SK-MEL-5 (cell line): ENCODE results near the gene IGF2BP2. TPM values are rescaled to one million over a fixed set of nuclear protein-coding genes. Genes with fewer than 3 reads are reported as not detected.
"Not testable (repeated sequence)": the region's sequence is repeated elsewhere in the genome, so short reads cannot be mapped to it uniquely, and the experiment has no call there.

Source experiments
- DNase-seq: peaks from one replicate; pipeline ENCODE4 v3.0.0-alpha.2; 2016; ENCODE audit warnings: low read depth, low spot score
- in situ Hi-C: cut with HindIII; loops from 2 replicates; pipeline ENCODE4 v1.10.0; 2016; ENCODE audit warnings: low sequenced_read_pairs, high pct_unique_total_duplicates, low pct_unique_long_range_greater_than_20kb
- total RNA-seq: library from RNA; depleted of rRNA; stranded (reverse); fragments of >200 nt; shearing (Covaris generic); gene quantifications from 2 replicates; pipeline ENCODE4 v1.2.3, GENCODE V29; 2014

Gene IGF2BP2
- total RNA-seq, 1 experiment from 2014 or later, result 59.5 TPM

DNA sequence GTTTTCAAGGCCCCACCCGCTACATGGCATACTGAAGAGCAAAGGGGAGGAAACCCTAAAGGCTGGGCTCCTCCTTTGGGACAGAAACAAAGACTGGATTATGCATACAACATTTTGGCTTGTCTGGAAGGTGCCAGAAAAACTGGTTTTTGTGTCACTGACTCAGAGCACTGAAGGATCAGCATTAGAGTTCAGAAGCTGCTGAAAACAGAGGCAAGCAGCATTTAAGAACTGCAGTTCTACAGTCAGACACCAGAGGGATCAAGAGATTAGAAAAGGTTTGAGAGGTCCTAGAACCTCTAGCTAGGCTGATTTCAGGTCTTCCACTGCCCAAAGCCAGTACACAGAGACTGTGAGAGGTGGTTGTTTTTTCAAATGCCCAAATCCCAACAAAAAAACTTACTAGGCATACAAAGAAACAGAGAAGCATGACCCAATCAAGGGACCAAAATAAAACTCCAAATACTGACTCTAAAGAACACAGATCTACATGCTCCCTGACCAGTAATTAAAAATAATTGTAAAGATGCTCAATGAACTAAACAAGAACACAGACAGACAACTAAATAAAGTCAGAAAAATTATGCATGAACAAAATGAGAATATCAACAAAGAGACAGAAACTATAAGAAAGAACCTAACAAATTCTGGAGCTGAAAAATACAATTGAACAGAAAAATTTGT, 147.6 kb downstream of the IGF2BP2 start:
- peak; percentile 92 for DNase-seq
- in situ Hi-C loops, result no loop called here

DNA sequence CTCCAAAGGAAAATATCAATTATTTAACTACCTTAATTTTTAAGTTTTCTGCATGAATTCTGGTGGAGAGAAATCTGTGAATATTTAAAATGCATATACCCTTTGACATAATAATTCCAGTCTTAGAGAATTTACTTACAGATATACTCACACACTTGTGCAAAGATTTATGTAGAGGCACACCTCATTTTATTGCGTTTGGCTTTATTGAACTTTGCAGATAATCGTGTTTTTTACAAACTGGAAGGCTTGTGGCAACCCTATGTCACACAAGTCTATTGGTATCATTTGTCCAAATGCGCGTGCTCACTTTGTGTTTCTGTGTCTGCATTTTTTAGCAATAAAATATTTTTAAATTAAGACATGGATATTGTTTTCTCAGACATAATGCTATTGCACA, 157.3 kb downstream of the IGF2BP2 start:
- DNase-seq, result no peak
- in situ Hi-C loops, result no loop called here

DNA sequence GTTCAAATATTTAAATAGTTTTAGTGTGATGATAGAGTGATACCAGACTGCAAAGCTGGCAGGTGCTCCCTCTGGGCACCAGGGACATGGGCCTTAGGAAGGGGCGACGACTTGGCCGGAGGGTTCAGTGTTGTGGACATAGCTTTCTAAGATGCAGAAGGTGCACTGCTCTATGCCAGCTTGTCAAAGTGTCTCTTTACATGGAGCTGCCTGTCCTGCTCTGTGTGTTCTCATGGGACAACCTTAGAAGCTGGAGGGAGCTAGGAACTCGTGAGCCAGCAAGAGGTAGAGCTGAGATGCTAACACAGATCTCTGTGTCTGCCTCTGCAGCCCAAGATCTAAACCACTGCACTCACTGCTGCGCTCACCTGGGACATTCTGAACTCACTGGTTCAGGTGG, 160.9 kb downstream of the IGF2BP2 start:
- DNase-seq, result no peak
- in situ Hi-C loops, result no loop called here

DNA sequence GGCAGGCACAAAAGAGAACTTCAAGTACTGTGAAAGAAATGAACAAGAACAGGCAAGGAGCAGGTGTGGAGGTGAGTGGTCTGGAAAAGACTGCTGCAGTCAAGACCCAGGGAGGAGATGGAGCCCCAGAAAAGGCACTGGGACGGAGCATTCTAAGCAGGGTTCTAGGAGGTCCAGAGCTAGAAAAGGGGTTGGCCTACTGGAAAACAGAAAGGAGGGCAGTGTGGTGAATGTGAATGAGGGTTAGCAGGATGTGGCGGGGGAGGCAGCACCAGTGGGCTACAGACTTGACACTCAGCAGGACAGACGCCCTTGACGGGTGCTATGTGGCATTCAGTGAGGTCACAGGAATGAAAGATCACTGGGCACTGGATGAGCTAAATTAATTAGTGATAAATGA, 163.1 kb downstream of the IGF2BP2 start:
- no peak for DNase-seq
- in situ Hi-C loops, result no loop called here

DNA sequence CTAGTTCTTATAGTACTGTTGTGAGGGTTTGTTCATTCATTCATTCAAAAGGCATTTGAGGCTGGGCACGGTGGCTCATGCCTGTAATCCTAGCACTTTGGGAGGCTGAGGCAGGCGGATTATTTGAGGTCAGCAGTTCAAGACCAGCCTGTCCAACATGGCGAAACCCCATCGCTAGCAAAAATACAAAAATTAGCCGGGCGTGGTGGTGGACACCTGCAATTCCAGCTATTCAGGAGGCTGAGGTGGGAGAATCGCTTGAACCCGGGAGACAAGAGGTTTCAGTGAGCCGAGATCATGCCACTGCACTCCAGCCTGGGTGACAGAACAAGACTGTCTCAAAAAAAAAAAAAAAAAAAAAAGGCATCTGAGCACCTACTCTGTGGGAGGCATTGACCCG, 163.5 kb downstream of the IGF2BP2 start:
- DNase-seq, in situ Hi-C loops: not testable (repeated sequence)

DNA sequence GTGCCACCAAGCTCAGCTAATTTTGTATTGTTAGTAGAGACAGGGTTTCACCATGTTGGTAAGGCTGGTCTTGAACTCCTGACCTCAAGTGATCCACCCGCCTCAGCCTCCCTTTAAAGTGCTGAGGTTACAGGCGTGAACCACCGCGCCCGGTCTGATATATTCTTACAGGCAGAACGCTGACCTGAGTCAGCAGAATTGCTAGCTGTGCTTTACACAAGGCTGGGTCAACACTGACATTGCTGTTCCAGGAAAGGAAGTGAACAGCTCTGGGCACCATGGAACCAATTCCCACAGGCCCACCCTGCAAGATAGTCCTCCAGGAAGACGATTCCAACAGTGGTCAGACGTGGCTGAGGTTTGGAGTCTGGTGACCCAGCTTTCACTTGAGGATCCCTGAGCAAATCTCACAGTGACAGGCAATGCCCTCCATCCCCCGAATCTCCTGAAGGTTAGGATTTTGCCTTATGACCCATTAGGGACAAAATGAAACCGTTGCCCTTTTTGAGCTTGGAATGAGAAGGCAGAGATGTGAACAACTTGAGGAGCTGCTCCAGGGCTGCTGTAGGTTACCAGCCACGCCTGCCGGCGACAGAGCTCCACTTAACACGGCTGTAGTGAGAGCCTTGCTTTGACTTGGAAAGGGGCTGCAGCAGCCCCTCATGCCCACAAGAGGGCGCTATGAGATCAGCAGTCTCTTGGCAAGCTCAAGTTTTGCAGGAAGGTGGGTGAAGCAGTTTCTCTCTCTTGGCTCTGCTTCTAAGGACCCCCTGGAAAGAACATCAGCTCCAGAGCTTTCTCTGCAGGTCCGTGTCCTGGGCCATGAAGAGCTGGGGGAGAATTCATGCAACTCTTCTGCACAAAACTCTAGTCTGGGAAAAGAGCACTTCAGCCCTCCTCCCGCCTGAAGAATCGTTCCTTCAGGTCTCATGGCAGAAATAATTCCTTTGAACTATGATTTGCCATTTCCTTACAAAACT, 164.6 kb downstream of the IGF2BP2 start:
- DNase-seq, result peak; percentile 93
- in situ Hi-C loops, result no loop called here

DNA sequence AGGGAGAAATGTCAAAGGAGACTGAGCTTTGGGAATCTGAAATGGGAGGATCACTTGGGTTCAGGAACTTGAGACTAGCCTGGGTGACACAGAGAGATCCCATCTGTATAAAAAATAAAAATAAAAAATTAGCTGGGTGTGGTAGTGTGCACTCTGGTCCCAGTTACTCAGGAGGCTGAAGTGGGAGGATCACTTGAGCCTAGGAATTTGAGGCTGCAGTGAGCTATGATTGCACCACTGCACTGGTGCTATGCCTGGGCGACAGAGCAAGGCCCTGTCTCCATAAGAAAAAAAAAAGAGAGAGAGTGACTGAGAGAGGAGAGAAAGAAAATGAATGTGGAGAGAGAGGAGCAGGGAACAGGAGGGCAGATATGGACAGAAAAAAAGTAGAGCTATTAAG, 165.9 kb downstream of the IGF2BP2 start:
- DNase-seq, result no peak
- in situ Hi-C loops, result no loop called here

DNA sequence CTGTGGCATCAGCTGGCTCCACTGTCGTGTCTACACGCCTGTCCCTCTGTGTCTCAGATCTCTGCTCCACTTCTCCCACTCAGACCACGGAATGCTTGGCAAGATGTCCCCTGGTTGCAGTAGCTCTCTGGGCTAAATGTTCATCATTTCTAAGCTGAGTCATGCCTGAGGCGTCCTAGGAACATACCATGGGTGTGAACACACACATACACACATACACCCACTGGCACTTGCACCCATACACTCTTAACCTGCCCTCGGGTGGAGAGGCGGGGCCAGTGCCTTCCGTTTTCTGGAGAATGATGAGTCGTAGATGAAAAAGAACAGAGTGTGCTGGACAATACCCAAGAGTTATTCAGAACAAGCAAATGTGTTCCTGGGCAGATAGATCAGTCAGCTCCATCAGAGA, 166.3 kb downstream of the IGF2BP2 start:
- in situ Hi-C loops, result no loop called here
- DNase-seq, result no peak

DNA sequence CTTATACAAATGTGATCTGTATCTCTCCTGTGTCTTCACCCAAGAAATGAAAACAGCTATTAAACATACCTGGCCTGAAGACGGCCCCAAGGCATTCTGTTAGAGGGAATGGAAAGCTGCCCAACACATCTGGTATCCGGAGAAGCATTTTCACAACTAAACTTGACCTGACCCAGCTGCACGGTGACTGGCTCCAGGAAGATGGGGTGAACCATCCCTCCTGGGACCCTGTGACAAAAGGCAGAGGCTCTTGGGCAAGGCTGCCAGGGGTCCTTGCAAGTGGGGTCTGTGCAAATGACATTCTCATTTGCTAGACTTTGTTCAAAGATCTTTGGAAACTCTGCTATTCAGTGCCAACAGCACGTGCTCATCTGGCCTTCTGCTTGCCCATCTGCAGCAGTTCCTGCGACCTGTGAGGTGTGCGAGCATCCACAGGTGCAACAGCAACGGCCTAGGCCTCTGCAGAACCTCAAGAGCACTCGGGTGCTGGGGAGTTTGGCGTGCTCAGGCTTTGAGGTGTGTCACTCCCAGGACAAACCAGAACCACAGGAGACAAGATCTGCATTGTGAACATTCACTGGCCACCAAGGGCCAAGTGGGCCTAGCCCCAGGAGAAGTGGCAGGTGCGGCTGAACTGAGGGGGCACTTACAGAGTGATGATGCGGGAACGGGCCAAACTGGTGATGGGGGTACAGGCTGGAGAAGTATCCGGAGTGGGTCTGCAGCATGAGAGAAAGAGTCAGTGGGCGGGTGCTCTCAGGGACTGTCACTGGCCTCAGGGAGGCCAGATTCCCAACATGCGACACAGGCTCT, 166.9 kb downstream of the IGF2BP2 start:
- in situ Hi-C loops, result no loop called here
- DNase-seq, result no peak

DNA sequence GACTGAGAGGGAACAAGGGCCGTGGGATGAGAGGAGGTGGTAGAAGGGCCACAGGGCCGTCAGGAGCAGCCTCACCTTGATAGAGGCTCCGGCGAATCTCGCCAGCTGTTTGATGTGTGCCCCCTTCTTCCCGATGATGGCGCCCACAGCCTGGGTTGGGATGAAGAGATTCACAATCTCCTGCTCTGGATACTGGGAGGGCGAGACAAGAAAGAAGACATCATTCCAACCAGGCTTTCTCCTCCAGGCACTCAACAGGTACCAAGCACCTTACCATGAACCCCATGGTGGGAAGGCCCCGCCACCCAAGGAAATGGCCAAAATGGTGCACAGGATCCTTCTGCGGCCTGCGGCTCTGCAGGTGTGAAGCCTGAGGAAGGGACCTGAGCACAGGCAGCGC, 167.6 kb downstream of the IGF2BP2 start:
- in situ Hi-C loops, result no loop called here
- no peak for DNase-seq

DNA sequence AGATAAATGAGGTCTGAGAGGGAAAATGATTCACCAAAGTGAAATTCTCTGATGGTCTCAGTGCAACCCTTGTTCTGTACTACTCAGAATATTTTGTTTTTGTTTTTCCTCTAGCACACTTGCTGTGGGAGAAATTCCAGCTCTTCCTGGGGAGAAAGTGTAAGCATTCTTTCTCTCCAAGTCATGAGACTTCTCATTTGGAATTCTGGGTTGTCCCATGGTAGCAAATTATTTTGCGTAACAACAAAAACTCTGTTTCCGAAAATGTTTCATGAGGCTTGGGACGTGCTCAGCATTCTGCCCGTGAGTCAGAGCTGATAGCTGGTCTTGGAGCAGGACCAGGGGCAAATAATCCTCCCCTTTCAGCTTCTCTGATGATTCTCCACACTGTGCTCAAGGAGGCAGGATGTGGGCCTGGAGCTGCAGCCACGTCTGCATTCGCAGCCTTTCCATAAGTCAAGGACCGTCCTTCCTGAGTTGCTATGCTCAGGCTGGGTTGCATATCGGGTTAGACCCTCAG, 168.5 kb downstream of the IGF2BP2 start:
- peak; percentile 99 for DNase-seq
- in situ Hi-C loops, result no loop called here

DNA sequence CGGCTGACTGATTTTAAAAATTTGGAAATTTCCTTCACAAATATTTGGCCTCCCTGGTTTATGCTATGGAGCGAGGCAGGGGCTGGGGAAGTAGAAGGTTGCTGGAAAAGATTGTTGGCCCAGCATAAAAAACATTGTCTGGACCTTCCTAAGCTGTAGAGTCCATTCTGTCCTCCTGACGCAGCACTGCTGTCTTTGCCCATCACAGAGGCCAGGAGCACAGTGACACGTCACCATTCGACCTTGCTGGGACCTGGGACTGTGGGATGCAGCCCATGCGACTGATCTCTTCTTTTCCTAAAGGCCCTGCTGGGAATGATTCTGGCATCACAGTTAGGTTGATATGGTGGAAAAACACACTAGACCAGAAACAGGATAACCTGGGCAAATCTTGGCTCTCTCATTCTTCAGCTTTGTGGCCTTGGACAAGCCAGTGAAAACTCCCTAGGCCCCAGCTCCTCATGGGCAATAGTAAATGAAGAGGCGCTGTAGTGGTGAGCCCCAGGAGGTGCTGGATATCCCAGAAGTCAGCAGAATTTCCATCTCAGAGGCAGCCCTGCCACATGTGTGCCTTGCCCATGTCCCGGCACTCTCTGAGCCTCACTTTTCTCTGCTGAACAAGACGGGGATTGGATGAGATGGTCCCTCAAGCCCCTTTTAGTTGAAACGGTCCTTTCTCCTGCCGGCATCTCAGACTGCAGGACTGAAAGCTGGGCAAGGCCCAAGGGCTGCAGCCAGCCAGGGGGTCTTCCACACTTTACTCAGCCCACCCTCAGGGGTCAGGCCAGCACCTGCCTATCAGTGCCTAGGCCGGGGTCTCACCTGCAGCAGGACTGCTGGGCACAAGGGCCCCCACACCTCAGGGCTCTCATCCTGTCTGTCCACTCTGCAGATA, 169.2 kb downstream of the IGF2BP2 start:
- no peak for DNase-seq
- in situ Hi-C loops, result no loop called here

DNA sequence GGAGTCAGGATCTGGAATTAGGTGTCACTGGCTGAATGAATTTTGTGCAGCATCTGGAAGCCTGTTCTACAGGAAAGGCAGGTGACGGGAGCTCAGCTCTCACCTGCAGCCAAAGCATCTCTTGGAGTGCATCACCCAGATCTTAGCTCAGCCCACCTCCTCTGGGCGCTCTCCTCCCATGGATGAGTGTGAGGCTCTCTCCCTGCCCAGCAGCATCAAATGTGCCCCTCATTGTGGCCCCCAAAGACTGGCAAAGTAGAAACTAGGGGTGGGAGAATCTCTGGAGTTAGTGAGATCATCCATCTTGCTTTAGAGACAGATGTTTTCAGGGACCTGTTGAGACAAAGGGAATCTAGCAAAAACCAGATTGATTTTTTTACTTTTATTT, 170.1 kb downstream of the IGF2BP2 start:
- in situ Hi-C loops, result no loop called here
- no peak for DNase-seq

DNA sequence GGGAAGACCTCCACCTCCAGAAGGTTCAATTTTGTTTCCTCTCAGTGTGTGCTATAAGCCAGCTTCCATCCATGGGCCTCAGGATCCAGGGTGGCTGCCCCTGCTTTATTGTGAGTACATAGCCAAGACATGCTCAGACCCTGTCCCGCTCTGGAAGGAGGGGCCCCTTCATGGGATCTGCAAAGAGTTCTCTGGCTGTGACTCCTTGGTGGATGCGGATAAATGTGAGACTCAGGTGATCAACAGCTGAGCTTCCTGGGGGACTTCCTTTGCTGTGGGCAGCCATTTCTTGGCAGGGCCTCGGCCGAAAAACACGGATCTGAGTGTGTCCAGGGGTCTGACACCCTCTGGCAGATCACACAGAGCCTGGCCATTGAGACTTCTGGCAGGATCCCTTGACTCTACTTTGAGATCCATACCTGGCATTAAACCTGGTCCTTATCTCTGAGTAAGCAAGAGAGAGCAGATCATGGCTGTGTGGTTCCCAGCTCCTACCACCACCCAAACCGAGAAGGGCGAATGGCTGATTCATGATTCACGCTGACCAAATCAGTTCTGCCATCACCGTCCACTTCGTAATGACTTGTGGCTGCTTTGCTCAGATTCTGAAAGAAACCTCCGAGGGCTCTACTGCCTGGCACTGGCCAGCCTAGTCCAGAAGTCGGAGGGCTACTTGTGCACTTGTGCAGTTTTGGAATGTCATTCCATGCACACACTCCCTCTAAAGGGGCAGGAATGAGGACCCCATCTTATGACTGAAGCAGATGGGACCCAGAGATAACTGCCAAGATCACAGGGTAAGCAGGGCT, 170.7 kb downstream of the IGF2BP2 start:
- no peak for DNase-seq
- in situ Hi-C loops, result no loop called here

DNA sequence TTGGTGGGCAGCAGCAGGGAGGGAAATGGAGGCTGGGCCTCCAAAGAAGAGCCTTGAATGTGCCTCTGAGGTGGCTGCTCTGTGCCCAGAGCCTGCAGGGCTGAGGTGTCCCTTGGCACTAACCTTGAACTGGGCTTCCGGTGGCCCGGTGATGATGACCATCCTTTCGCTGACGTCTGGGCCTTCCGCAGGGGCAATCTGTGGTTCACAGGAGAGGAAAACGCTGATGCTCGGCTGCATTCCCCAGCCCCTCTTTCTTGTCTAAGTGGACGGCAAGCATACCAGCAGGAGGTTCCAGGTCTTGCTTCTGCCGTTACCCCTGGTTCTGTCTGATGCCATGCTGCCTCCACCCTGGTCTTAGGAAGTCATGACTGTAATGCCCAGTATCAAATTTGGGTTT, 172.9 kb downstream of the IGF2BP2 start:
- in situ Hi-C loops, result no loop called here
- no peak for DNase-seq

DNA sequence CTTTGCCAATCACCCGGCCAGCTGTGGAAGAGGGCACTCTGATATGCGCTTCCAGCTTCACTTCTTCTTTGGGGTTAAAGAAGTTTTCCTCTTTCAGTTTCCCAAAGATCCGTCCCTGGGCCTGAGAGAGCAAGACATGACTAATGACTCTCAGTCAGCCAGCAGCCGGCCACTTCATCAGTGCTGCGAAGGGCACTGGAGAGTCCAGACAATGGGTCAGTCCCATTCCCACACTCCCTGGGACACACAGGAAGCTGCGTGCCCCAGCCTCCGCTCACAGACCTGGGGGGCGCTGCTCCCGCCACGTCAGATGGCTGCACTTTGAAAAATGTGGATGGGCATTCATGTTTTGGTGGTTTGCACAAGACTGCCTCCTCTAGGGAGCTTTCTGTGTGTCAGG, 175.4 kb downstream of the IGF2BP2 start:
- no peak for DNase-seq
- in situ Hi-C loops, result no loop called here
